Body of pancreas (tissue), 4 donors: ENCODE measurements around the gene WT1.

Source experiments
- POLR2A ChIP-seq, 3 donors: fragments of 450-650 bp; IDR thresholded peaks; one replicate each; pipeline ENCODE4 v1.6.1; 2016; ENCODE audit warnings: antibody characterized with exemption in 3 of 3, mild to moderate bottlenecking in 2 of 3
- TF ChIP-seq, protein P1 (sequence below), 7 experiments: fragments of 450-650 bp in 4 of 7; fragments of 200-600 bp in 3 of 7; sonication (generic) in 3 of 7; IDR thresholded peaks; one replicate each; pipeline ENCODE4 v1.5.1; 2016 to 2019; ENCODE audit warnings: antibody characterized with exemption in 7 of 7

DNA sequence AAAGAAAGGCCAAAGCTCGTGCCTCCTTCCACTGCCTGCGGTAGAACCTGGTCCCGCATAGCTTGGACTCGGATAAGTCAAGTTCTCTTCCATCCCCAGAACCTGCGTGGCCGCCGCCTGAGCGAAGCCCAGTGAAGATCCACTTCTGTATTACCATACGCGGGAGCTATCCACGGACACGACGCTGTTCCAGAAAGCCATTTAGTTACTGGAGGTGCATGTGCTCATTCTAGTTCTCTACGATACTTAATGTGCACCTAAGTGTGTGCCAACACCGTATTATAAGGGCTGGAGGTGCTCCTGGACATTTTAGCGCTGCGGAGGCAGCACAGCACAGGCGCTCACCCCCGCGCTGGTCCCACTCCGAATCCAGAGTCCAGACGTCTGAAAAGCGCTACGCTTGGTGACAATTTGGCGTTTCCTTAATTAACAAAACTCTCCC lies 1.4 kb downstream of the WT1 start:
- TF ChIP-seq, protein P1, sequence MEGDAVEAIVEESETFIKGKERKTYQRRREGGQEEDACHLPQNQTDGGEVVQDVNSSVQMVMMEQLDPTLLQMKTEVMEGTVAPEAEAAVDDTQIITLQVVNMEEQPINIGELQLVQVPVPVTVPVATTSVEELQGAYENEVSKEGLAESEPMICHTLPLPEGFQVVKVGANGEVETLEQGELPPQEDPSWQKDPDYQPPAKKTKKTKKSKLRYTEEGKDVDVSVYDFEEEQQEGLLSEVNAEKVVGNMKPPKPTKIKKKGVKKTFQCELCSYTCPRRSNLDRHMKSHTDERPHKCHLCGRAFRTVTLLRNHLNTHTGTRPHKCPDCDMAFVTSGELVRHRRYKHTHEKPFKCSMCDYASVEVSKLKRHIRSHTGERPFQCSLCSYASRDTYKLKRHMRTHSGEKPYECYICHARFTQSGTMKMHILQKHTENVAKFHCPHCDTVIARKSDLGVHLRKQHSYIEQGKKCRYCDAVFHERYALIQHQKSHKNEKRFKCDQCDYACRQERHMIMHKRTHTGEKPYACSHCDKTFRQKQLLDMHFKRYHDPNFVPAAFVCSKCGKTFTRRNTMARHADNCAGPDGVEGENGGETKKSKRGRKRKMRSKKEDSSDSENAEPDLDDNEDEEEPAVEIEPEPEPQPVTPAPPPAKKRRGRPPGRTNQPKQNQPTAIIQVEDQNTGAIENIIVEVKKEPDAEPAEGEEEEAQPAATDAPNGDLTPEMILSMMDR (IDR thresholded peaks at IDR 0.05), result no peak
- TF ChIP-seq POLR2A (IDR thresholded peaks at IDR 0.05), result no peak
